Gastroesophageal sphincter (tissue), 4 donors: ENCODE results near the gene SPTBN2. TPM values are rescaled to one million over a fixed set of nuclear protein-coding genes. Genes with fewer than 3 reads are reported as not detected.

Experiments used
- ATAC-seq: fragments of 150-250 bp; one replicate; pipeline ENCODE4 v1.9.1; 2016; ENCODE audit warnings: mild to moderate bottlenecking, moderate library complexity
- H3K27ac ChIP-seq, 4 donors: fragments of 200-600 bp; sonication (generic) in 3 of 4; 1 replicate in 3 of 4; 2 replicates in 1 of 4; pipeline ENCODE4 v1.5.1; 2016 to 2019
- H3K27me3 ChIP-seq: fragments of 200-600 bp; sonication (generic); one replicate; pipeline ENCODE4 v1.5.1; 2019
- H3K36me3 ChIP-seq, 2 donors: fragments of 200-600 bp; sonication (generic); one replicate each; pipeline ENCODE4 v1.5.1; 2019; ENCODE audit warnings: control low read depth in 1 of 2
- H3K4me1 ChIP-seq, 3 donors: fragments of 200-600 bp; sonication (generic); 1 replicate in 2 of 3; 2 replicates in 1 of 3; pipeline ENCODE4 v1.5.1; 2016 to 2019; ENCODE audit warnings: control low read depth in 2 of 3
- H3K4me3 ChIP-seq, 2 donors: fragments of 200-600 bp; sonication (generic); one replicate each; pipeline ENCODE4 v1.5.1; 2019; ENCODE audit warnings: mild to moderate bottlenecking in 1 of 2, moderate library complexity in 1 of 2
- H3K9me3 ChIP-seq, 3 donors: fragments of 200-600 bp; sonication (generic); one replicate each; pipeline ENCODE4 v1.5.1; 2017 to 2019; ENCODE audit warnings: control low read depth in 2 of 3
- CTCF ChIP-seq, 4 experiments: fragments of 200-600 bp in 2 of 4; fragments of 450-650 bp in 2 of 4; sonication (generic) in 1 of 4; IDR thresholded peaks; one replicate each; pipeline ENCODE4 v1.5.1; 2017 to 2019; ENCODE audit warnings: antibody characterized with exemption in 4 of 4, mild to moderate bottlenecking in 2 of 4, moderate library complexity in 2 of 4
- EP300 ChIP-seq: sonication (generic); formaldehyde crosslinking; IDR thresholded peaks from one replicate; pipeline ENCODE4 v1.6.1; 2017; ENCODE audit warnings: antibody characterized with exemption, mild to moderate bottlenecking
- POLR2A ChIP-seq, 2 donors: fragments of 450-650 bp; IDR thresholded peaks; one replicate each; pipeline ENCODE4 v1.6.1; 2017; ENCODE audit warnings: antibody characterized with exemption in 2 of 2, mild to moderate bottlenecking in 2 of 2, moderate library complexity in 1 of 2
- POLR2AphosphoS5 ChIP-seq: sonication (generic); formaldehyde crosslinking; IDR thresholded peaks from one replicate; pipeline ENCODE4 v1.6.1; 2017; ENCODE audit warnings: antibody characterized with exemption
- WGBS, 2 donors: methylation state at CpG; one replicate each; pipeline ENCODE4 v1.1.5; 2018; ENCODE audit warnings: low coverage in 1 of 2; 5-methylcytosine and 5-hydroxymethylcytosine counted together
- total RNA-seq, 4 donors: library from RNA; depleted of rRNA; stranded (reverse); fragments of >200 nt; gene quantifications; one replicate each; pipeline ENCODE4 v1.1.0, GENCODE V29; 2016

The SPTBN2 gene
- total RNA-seq, 4 donors from 2014 or later: 1.8 to 19.5 (median 5.6) TPM

DNA sequence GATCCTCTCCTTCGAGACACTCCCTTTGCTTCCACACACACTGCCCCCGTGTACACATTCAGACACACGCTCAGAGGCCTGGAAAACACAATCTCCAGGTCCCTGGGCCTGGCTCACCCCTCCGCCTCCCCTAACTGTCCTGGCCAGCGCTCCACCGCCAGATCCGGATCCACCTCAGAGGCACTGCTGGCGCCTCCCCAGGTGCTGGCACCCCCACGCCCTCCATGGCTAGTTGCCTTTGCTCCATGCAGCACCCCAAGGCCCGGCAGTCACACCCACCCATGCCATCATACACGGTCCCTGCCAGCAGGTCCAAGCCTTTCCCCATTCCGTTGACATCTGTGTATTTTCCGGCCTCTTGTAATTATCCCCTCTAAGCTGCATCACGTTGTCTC is 11.1 kb downstream of the SPTBN2 start:
- TF ChIP-seq CTCF (IDR thresholded peaks at IDR 0.05) (no peak), EP300 (no peak), POLR2A (IDR thresholded peaks at IDR 0.05) (no peak), POLR2AphosphoS5 (no peak)
- no peaks in the 10 kb centered on the region for H3K9me3 ChIP-seq
- peaks cover 22% of the 10 kb centered on the region for H3K27me3 ChIP-seq
- WGBS, 2 donors: 81 to 91% methylated on average over 6 to 11 of the region's 14 CpGs
- no peaks in the 10 kb centered on the region for H3K36me3 ChIP-seq
- H3K4me3 ChIP-seq: no peak overlapping the region
- H3K27ac ChIP-seq: no peak overlapping the region
- no peaks in the 10 kb centered on the region for H3K4me1 ChIP-seq
- no peak for ATAC-seq

DNA sequence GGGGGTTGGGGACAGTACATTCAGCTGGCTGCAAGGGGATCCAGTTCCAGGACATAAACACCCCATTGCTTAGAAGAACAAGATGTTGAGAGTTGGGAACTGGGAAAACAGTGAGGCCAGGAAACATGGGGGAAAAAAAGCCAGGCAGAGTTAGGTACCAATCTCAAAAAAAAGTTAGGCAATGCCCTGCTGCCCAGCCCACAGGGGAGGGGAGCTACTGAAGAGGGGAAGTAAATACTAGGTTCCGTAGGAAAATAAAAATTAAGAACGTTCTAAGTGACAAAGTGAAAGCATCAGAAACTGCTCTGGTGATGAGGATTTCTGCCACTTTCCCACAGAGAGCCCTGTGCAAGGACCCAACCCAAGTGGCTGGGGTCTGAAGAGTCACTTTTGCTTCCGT is 12.0 kb downstream of the SPTBN2 start:
- no peaks in the 10 kb centered on the region for H3K4me1 ChIP-seq
- H3K36me3 ChIP-seq: no peaks in the 10 kb centered on the region
- 67 to 81% methylated on average over 2 to 3 of the region's 3 CpGs for WGBS, 2 donors
- H3K9me3 ChIP-seq: no peaks in the 10 kb centered on the region
- peaks cover 22% of the 10 kb centered on the region for H3K27me3 ChIP-seq
- no peak for ATAC-seq
- no peak overlapping the region for H3K27ac ChIP-seq
- H3K4me3 ChIP-seq: no peak overlapping the region
- TF ChIP-seq EP300 (no peak), POLR2AphosphoS5 (no peak), POLR2A (IDR thresholded peaks at IDR 0.05) (no peak), CTCF (IDR thresholded peaks at IDR 0.05) (no peak)

- Histone ChIP-seq H3K36me3 (no peaks in the 10 kb centered on the region), H3K27me3 (peaks cover 21% of the 10 kb centered on the region), H3K27ac (no peak overlapping the region), H3K4me3 (no peak overlapping the region), H3K4me1 (no peaks in the 10 kb centered on the region), H3K9me3 (no peaks in the 10 kb centered on the region)
- TF ChIP-seq POLR2AphosphoS5 (no peak), EP300 (no peak), CTCF (IDR thresholded peaks at IDR 0.05) (no peak), POLR2A (IDR thresholded peaks at IDR 0.05) (no peak)
- 71 to 100% methylated on average over 1 to 4 of the region's 19 CpGs for WGBS, 2 donors
- no peak for ATAC-seq
These were observed 13.5 kb downstream of the SPTBN2 start for GRCh38 chr11:66715346-66716085.

DNA sequence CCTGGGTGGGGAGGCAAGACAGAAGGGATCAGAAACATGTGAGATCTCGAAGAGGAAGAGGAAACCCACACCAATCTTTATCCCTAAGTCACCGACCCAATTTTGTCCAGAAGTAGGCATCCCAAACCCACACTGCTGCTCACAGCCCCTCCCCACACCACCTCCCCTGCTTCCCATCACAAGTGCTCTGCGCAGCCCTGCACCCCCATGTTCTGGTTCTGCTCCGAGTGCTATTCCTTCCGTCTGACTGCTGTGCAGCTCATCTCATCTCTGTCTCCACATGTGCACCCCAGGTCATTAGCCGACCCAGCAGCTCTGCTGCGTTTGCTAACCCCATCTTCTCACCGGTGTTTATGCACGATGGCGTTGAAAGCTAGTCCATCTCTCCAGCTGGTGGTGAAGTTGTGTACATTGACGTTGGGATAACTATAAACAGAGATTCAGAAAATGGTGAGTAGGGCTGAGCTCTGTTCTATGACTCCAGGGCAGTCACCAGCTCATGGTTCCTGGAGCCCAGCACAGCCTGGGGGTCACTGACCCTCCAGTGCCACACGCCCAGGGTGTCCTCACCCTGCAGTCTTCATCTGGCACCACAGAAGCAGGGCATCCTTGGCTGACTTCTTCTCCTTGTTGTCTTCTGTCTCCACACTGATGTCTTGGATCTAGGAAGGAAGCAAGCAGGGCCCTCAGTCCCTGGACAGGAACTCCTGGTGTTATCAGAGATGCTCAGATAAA is 15.1 kb downstream of the SPTBN2 start:
- TF ChIP-seq POLR2AphosphoS5 (no peak), EP300 (no peak), POLR2A (IDR thresholded peaks at IDR 0.05) (no peak), CTCF (IDR thresholded peaks at IDR 0.05) (no peak)
- Histone ChIP-seq H3K9me3 (no peaks in the 10 kb centered on the region), H3K4me1 (no peaks in the 10 kb centered on the region), H3K27me3 (peaks cover 11% of the 10 kb centered on the region), H3K4me3 (no peak overlapping the region), H3K27ac (no peak overlapping the region), H3K36me3 (no peaks in the 10 kb centered on the region)
- ATAC-seq: no peak
- 44 to 73% methylated on average over 3 to 6 of the region's 12 CpGs for WGBS, 2 donors
